NCI-H1105 treated with DMSO at 0.1 percent for 48 hours (cell line): ENCODE data around the gene MDM1.

ENCODE experiments used
- DNase-seq: peaks from one replicate; lab custom pipeline; 2025; lab: John Stamatoyannopoulos, UW

MDM1 gene

GRCh38 chr12:68356986-68357385 lies 24.8 kb upstream of the MDM1 start:
- no peak for DNase-seq

GRCh38 chr12:68356060-68356695 lies 24.0 kb upstream of the MDM1 start:
- DNase-seq: peak; percentile 11

GRCh38 chr12:68354977-68355541 lies 22.9 kb upstream of the MDM1 start:
- no peak for DNase-seq

GRCh38 chr12:68352067-68352466 lies 19.9 kb upstream of the MDM1 start:
- no peak for DNase-seq

GRCh38 chr12:68350753-68351152 lies 18.6 kb upstream of the MDM1 start:
- DNase-seq: no peak

GRCh38 chr12:68349921-68350606 lies 17.9 kb upstream of the MDM1 start:
- DNase-seq: peak; percentile 98

GRCh38 chr12:68349220-68349621 lies 17.1 kb upstream of the MDM1 start:
- peak; percentile 37 for DNase-seq

GRCh38 chr12:68348419-68348818 lies 16.3 kb upstream of the MDM1 start:
- DNase-seq: no peak

GRCh38 chr12:68345763-68346162 lies 13.6 kb upstream of the MDM1 start:
- no peak for DNase-seq

- DNase-seq: no peak
These were observed 12.0 kb upstream of the MDM1 start for GRCh38 chr12:68344126-68344525.

GRCh38 chr12:68342966-68343365 lies 10.8 kb upstream of the MDM1 start:
- peak; percentile 86 for DNase-seq

- DNase-seq: no peak
These were observed 9.7 kb upstream of the MDM1 start for GRCh38 chr12:68341822-68342221.

GRCh38 chr12:68340404-68341270 lies 8.5 kb upstream of the MDM1 start:
- DNase-seq: no peak

GRCh38 chr12:68336889-68337303 lies 4.7 kb upstream of the MDM1 start:
- peak; percentile 96 for DNase-seq

- no peak for DNase-seq
These were observed 3.3 kb upstream of the MDM1 start for GRCh38 chr12:68335462-68335861.

- DNase-seq: no peak
These were observed 2.0 kb upstream of the MDM1 start for GRCh38 chr12:68334132-68334531.

- DNase-seq: no peak
These were observed 817 bp upstream of the MDM1 start for GRCh38 chr12:68332728-68333630.

GRCh38 chr12:68331500-68331868 lies 678 bp downstream of the MDM1 start:
- DNase-seq: no peak

- DNase-seq: no peak
These were observed 4.3 kb downstream of the MDM1 start for GRCh38 chr12:68327896-68328295.

GRCh38 chr12:68326716-68327115 lies 5.4 kb downstream of the MDM1 start:
- no peak for DNase-seq

GRCh38 chr12:68325966-68326365 lies 6.2 kb downstream of the MDM1 start:
- DNase-seq: no peak

GRCh38 chr12:68324531-68324930 lies 7.6 kb downstream of the MDM1 start:
- DNase-seq: no peak
